ENCODE results near the gene TENM3.

Gene TENM3

GRCh38 chr4:182255441-182256190 is 12.4 kb downstream of the TENM3 start:
- DNase-seq, result no peak

- no peak for DNase-seq
These were observed 13.8 kb downstream of the TENM3 start for GRCh38 chr4:182257016-182257415.

GRCh38 chr4:182257503-182257902 is 14.3 kb downstream of the TENM3 start:
- DNase-seq, result no peak

- no peak for DNase-seq
These were observed 15.3 kb downstream of the TENM3 start for GRCh38 chr4:182258441-182259000.

GRCh38 chr4:182261651-182262223 is 18.5 kb downstream of the TENM3 start:
- DNase-seq, result no peak

GRCh38 chr4:182263562-182263961 is 20.4 kb downstream of the TENM3 start:
- no peak for DNase-seq

GRCh38 chr4:182264139-182264752 is 21.0 kb downstream of the TENM3 start:
- no peak for DNase-seq

GRCh38 chr4:182265881-182266280 is 22.7 kb downstream of the TENM3 start:
- DNase-seq, result no peak

GRCh38 chr4:182267048-182267447 is 23.8 kb downstream of the TENM3 start:
- no peak for DNase-seq

- no peak for DNase-seq
These were observed 25.8 kb downstream of the TENM3 start for GRCh38 chr4:182268966-182269365.

- no peak for DNase-seq
These were observed 28.5 kb downstream of the TENM3 start for GRCh38 chr4:182271731-182272130.

- DNase-seq, result no peak
These were observed 28.9 kb downstream of the TENM3 start for GRCh38 chr4:182272151-182272550.

- no peak for DNase-seq
These were observed 30.2 kb downstream of the TENM3 start for GRCh38 chr4:182273191-182273935.

- no peak for DNase-seq
These were observed 33.3 kb downstream of the TENM3 start for GRCh38 chr4:182276210-182277109.

- DNase-seq, result no peak
These were observed 34.2 kb downstream of the TENM3 start for GRCh38 chr4:182277377-182277776.

GRCh38 chr4:182278729-182279128 is 35.5 kb downstream of the TENM3 start:
- DNase-seq, result no peak

- no peak for DNase-seq
These were observed 37.4 kb downstream of the TENM3 start for GRCh38 chr4:182280436-182281111.

- no peak for DNase-seq
These were observed 42.8 kb downstream of the TENM3 start for GRCh38 chr4:182286035-182286434.

- no peak for DNase-seq
These were observed 43.7 kb downstream of the TENM3 start for GRCh38 chr4:182286931-182287330.

- no peak for DNase-seq
These were observed 45.3 kb downstream of the TENM3 start for GRCh38 chr4:182288534-182288933.

- no peak for DNase-seq
These were observed 46.6 kb downstream of the TENM3 start for GRCh38 chr4:182289809-182290208.

- DNase-seq, result no peak
These were observed 48.0 kb downstream of the TENM3 start for GRCh38 chr4:182291175-182291574.

All from NCI-H2081 (cell line).